Endothelial cell of umbilical vein (primary cell): ENCODE data around the gene OR9A4. TPM values are rescaled to one million over a fixed set of nuclear protein-coding genes. Genes with fewer than 3 reads are reported as not detected.

Source experiments
- BruUV-seq: library from RNA; stranded (reverse); fragments of 400-500 nt; replicated peaks from 2 replicates; lab custom pipeline; 2021; lab: Mats Ljungman, UMichigan
- CTCF ChIA-PET: fragments of 300-600, 350-600 bp; sonication (Branson Sonifier 250); formaldehyde crosslinking; loops from one replicate; lab custom pipeline; 2021; ENCODE audit warnings: antibody characterized with exemption, inconsistent platforms; lab: Charles Lee
- POLR2A ChIA-PET: fragments of 300-600, 350-600 bp; sonication (Branson Sonifier 250); formaldehyde crosslinking; loops from one replicate; lab custom pipeline; 2021; ENCODE audit warnings: antibody characterized with exemption, inconsistent platforms; lab: Charles Lee
- DNase-seq: peaks from one replicate; pipeline ENCODE4 v3.0.0-alpha.2; 2011; ENCODE audit warnings: low read depth, low spot score
- FAIRE-seq: peaks from 2 replicates; lab custom pipeline; 2011; peaks lifted over from hg19 to GRCh38; lab: Jason Lieb, UNC
- H2AFZ ChIP-seq: 2 replicates; pipeline ENCODE4 v1.6.0; 2012; ENCODE audit warnings: low read depth, low read length, control low read depth, inconsistent platforms
- H3K27ac ChIP-seq: 2 replicates; pipeline ENCODE4 v1.5.1; 2011; ENCODE audit warnings: low read depth, mild to moderate bottlenecking, control low read depth, low read length, moderate library complexity; ENCODE audit not compliant: insufficient read depth
- H3K27me3 ChIP-seq, 2 experiments: 2 replicates each; pipeline versions ENCODE4 v1.6.0 to v1.6.1; 2011; ENCODE audit warnings: low read length in 2 of 2, mixed read lengths in 1 of 2; ENCODE audit not compliant: control insufficient read depth in 2 of 2, insufficient read depth in 2 of 2
- H3K36me3 ChIP-seq, 2 experiments: 2 replicates in 1 of 2; 3 replicates in 1 of 2; pipeline ENCODE4 v1.5.1; 2011; ENCODE audit warnings: low read length in 2 of 2, mild to moderate bottlenecking in 1 of 2, moderate library complexity in 1 of 2; ENCODE audit not compliant: control insufficient read depth in 2 of 2, insufficient read depth in 2 of 2; ENCODE audit errors: extremely low read depth in 1 of 2
- H3K4me1 ChIP-seq: 3 replicates; pipeline ENCODE4 v1.5.1; 2011; ENCODE audit warnings: mild to moderate bottlenecking, low read length; ENCODE audit not compliant: control insufficient read depth, insufficient read depth; ENCODE audit errors: extremely low read depth
- H3K4me2 ChIP-seq: 2 replicates; pipeline ENCODE4 v1.6.1; 2011; ENCODE audit warnings: low read length, control low read depth, mixed read lengths; ENCODE audit not compliant: insufficient read depth
- H3K4me3 ChIP-seq, 3 experiments: fragments of 200-600 bp in 1 of 3; sonication (generic), shearing (Covaris generic) in 1 of 3; replicated peaks in 1 of 3; 2 replicates each; pipeline ENCODE4 v1.5.1; 2011 to 2016; ENCODE audit warnings: control low read depth in 3 of 3, low read length in 3 of 3, mild to moderate bottlenecking in 2 of 3, inconsistent platforms in 1 of 3, low read depth in 1 of 3, moderate library complexity in 1 of 3; ENCODE audit not compliant: insufficient read depth in 1 of 3
- H3K79me2 ChIP-seq: 2 replicates; pipeline ENCODE4 v1.6.0; 2012; ENCODE audit warnings: low read length, inconsistent platforms; ENCODE audit not compliant: control insufficient read depth, insufficient read depth
- H3K9ac ChIP-seq: replicated peaks from 2 replicates; pipeline ENCODE3; 2011; ENCODE audit warnings: low read length, control low read depth; ENCODE audit not compliant: insufficient read depth; ENCODE audit errors: extremely low read depth
- H3K9me1 ChIP-seq: replicated peaks from 3 replicates; pipeline ENCODE4 v1.6.0; 2011; ENCODE audit warnings: mild to moderate bottlenecking, low read length; ENCODE audit not compliant: control insufficient read depth, insufficient read depth; ENCODE audit errors: extremely low read depth
- H3K9me3 ChIP-seq: replicated peaks from 2 replicates; pipeline ENCODE4 v1.5.1; 2012; ENCODE audit warnings: low read length, inconsistent platforms; ENCODE audit not compliant: control insufficient read depth, insufficient read depth
- H4K20me1 ChIP-seq: replicated peaks from 2 replicates; pipeline ENCODE3; 2011; ENCODE audit warnings: mild to moderate bottlenecking, low read length; ENCODE audit not compliant: control insufficient read depth, insufficient read depth; ENCODE audit errors: extremely low read depth
- CTCF ChIP-seq, 2 donors: IDR thresholded peaks; 1 replicate in 1 of 2; 2 replicates in 1 of 2; pipeline ENCODE4 v1.5.1; 2011; ENCODE audit warnings: low read length in 2 of 2, mild to moderate bottlenecking in 2 of 2, moderate library complexity in 2 of 2, control low read depth in 1 of 2, inconsistent platforms in 1 of 2, low read depth in 1 of 2; ENCODE audit not compliant: insufficient read depth in 1 of 2; ENCODE audit errors: extremely low read depth in 1 of 2
- EZH2 ChIP-seq: IDR thresholded peaks from 2 replicates; pipeline ENCODE4 v1.6.1; 2012; ENCODE audit warnings: borderline replicate concordance, low read depth, mild to moderate bottlenecking, moderate library complexity, low read length, inconsistent platforms; ENCODE audit not compliant: severe bottlenecking
- GATA2 ChIP-seq: IDR thresholded peaks from 2 replicates; pipeline ENCODE4 v1.7.0; 2011; ENCODE audit warnings: low read depth, mild to moderate bottlenecking, moderate library complexity, mixed read lengths, low read length; ENCODE audit not compliant: insufficient read length, insufficient read depth
- MAX ChIP-seq: IDR thresholded peaks from 2 replicates; pipeline ENCODE4 v1.6.1; 2011; ENCODE audit not compliant: insufficient read depth, insufficient read length
- MYC ChIP-seq: IDR thresholded peaks from one replicate; pipeline ENCODE4 v1.6.1; 2011; ENCODE audit warnings: mild to moderate bottlenecking, low read depth, low read length
- POLR2A ChIP-seq: IDR thresholded peaks from 2 replicates; pipeline ENCODE4 v1.6.1; 2012; ENCODE audit warnings: low read depth, mild to moderate bottlenecking, control low read depth, low read length
- POLR2AphosphoS5 ChIP-seq: IDR thresholded peaks from 2 replicates; pipeline ENCODE4 v1.6.1; 2012; ENCODE audit warnings: low read depth, mild to moderate bottlenecking, control low read depth, low read length, moderate library complexity; ENCODE audit not compliant: insufficient read depth
- dilution Hi-C: fragments of 300-500 bp; cut with MboI; formaldehyde crosslinking; loops from one replicate; pipeline ENCODE4 v1.15.0; 2019; ENCODE audit warnings: low sequenced_read_pairs; ENCODE audit not compliant: extremely low pct_ligation_motif_present
- intact Hi-C: fragments of 100-400 bp; cut with micrococcal nuclease; formaldehyde crosslinking; loops from one replicate; pipeline ENCODE4 v1.10.0; 2022
- polyA plus RNA-seq, 4 experiments: library from polyadenylated mRNA; depleted of rRNA in 3 of 4; stranded (reverse) in 3 of 4; unstranded in 1 of 4; fragments of >200 nt; gene quantifications; 2 replicates each; pipeline versions ENCODE4 v1.2.1 to v1.2.3, GENCODE V29; 2011 to 2012; ENCODE audit warnings: missing spikeins in 1 of 4
- total RNA-seq: library from RNA; stranded (reverse); gene quantifications from 2 replicates; pipeline ENCODE4 v1.2.3, GENCODE V29; 2021

The OR9A4 gene
- total and polyA plus RNA-seq, 2 donors (not counting 3 experiments of a cell fraction or from before 2014, with no cell fraction given): not detected

- no peak overlapping the region for H3K4me3 ChIP-seq
- H3K9me3 ChIP-seq: no peaks in the 10 kb centered on the region
- intact Hi-C loops: no loop called here
- no peaks in the 10 kb centered on the region for H3K9me1 ChIP-seq
- TF ChIP-seq CTCF (IDR thresholded peaks at IDR 0.05; ENCODE audit: extremely low read depth in 1 of 2, insufficient read depth in 1 of 2, low read depth in 1 of 2, low read length in 2 of 2) (no peak), EZH2 (no peak), MYC (no peak), MAX (no peak), POLR2A (no peak), GATA2 (no peak), POLR2AphosphoS5 (no peak)
- no peaks in the 10 kb centered on the region for H3K36me3 ChIP-seq
- no peaks in the 10 kb centered on the region for H4K20me1 ChIP-seq
- FAIRE-seq (no peak), DNase-seq (no peak)
- ChIA-PET POLR2A (no interaction called here), CTCF (no interaction called here)
- BruUV-seq: no TSS peak
- no peak overlapping the region for H3K27ac ChIP-seq
- H3K4me2 ChIP-seq: no peak overlapping the region
- no peak overlapping the region for H3K9ac ChIP-seq
- no peaks in the 10 kb centered on the region for H3K27me3 ChIP-seq
- dilution Hi-C loops: no loop called here
- H2AFZ ChIP-seq: no peak overlapping the region
- no peaks in the 10 kb centered on the region for H3K79me2 ChIP-seq
- no peaks in the 10 kb centered on the region for H3K4me1 ChIP-seq
Observed at GRCh38 chr7:141875453-141875852, 40.7 kb upstream of the OR9A4 start.
